Stimulated activated CD8-positive, alpha-beta memory T cell treated with anti-CD3 and anti-CD28 coated beads, Interleukin-7, amount 100 ng/mL, for 48 hours (primary cell): ENCODE results near the gene PKMYT1.

Source experiments
- DNase-seq, 2 donors: peaks; one replicate each; pipeline ENCODE4 v3.0.0-alpha.2; 2020; ENCODE audit warnings: low read depth in 1 of 2; ENCODE audit errors: extremely low read depth in 1 of 2

The PKMYT1 gene

DNA sequence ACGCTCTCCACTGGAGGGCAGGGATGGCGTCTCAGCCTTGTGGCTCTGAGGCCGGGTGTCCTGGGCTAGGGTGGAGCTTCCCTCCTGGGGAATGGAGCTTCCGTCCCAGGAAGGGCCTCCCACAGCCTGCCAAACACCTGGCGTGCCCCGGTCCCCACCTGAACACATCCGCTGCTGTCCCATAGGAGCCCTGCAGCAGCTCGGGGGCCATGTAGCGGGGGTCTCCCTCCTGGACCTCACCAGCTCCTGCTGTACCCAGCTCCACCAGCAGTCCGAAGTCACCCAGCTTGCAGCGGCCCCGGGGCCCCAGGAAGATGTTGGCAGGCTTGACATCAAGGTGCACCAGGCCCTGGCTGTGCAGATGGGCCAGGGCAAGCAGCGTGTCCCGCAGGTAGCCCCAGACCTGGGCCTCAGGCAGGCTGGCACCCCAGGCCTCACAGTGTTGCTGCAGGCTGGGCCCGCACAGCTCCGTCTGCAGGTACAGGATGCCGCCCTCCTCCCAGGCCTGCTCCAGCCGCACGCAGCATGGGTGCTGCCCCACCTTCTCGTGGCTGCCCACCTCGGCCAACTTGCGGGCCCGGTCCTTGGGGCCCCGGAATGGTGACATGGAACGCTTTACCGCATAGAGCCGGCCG, 5.0 kb downstream of the PKMYT1 start:
- DNase-seq: no peak

GRCh38 chr16:2974319-2975056, 5.8 kb downstream of the PKMYT1 start:
- DNase-seq: no peak

- DNase-seq: no peak
Observed at GRCh38 chr16:2973605-2974318, 6.5 kb downstream of the PKMYT1 start.

- no peak for DNase-seq
Observed at GRCh38 chr16:2973093-2973492, 7.2 kb downstream of the PKMYT1 start.

GRCh38 chr16:2971985-2972784, 8.1 kb downstream of the PKMYT1 start:
- no peak for DNase-seq

GRCh38 chr16:2971134-2971984, 8.9 kb downstream of the PKMYT1 start:
- no peak for DNase-seq

DNA sequence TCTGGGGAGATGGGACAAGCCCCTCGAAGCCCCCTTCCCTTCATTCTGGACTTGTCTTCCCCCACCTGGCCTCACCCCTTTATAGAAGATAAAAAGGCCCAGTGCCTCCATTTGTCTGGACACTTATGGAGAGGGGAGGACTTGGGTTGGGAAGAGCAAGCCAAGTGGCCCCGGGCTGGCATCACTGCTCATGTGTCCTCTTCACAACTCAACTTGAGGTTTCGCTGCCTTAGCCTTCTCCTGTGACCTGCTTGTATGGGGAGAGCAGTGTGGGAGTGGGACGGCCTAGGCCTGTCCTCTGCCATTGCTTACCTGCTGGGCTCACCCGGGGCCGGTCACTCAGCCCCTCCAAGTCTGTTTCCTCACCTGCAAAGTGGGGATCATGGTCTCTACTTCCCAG, 9.7 kb downstream of the PKMYT1 start:
- no peak for DNase-seq

DNA sequence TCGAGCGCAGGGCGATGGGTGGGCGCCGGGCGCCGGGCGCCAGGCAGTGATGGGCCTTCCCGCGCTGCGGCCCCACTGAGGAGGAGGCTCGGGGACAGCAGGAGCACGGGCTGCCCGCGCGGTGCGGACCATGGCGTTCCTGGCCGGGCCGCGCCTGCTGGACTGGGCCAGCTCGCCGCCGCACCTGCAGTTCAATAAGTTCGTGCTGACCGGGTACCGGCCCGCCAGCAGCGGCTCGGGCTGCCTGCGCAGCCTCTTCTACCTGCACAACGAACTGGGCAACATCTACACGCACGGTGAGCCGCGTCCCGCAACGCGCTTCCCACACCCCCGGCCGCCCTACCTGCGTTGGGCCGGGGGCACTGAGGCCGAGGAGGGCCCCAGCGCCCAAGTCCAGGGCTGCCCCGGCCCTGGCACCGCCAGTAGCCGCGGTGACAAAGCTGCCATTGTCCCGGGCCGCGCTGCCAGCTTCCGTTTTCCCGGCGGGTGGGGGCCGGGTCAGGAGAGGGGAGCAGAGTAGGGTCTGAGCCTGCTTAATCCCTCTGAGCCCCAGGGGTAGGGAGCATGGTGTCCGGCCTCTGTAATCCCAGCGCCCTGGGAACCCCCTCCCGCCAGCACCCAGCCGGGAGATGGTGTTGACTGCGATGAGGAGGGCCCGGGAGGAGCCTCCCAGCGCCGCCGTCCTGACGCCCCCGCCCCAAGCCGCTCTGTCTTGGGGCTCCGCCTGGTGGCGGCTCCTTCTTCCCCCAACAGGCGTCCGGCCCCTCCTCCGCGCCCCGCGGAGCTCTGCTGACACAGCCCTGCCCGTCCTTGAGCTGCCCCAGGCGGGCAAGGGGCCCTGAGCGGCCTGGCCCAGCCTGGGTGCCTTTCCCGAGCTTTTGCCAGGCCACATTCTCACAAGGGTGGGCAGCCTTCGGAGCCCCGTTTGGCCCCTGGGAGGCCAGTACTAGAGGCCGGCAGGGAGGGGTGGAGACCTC, 10.4 kb downstream of the PKMYT1 start:
- DNase-seq: peak; percentile 69 to 81

DNA sequence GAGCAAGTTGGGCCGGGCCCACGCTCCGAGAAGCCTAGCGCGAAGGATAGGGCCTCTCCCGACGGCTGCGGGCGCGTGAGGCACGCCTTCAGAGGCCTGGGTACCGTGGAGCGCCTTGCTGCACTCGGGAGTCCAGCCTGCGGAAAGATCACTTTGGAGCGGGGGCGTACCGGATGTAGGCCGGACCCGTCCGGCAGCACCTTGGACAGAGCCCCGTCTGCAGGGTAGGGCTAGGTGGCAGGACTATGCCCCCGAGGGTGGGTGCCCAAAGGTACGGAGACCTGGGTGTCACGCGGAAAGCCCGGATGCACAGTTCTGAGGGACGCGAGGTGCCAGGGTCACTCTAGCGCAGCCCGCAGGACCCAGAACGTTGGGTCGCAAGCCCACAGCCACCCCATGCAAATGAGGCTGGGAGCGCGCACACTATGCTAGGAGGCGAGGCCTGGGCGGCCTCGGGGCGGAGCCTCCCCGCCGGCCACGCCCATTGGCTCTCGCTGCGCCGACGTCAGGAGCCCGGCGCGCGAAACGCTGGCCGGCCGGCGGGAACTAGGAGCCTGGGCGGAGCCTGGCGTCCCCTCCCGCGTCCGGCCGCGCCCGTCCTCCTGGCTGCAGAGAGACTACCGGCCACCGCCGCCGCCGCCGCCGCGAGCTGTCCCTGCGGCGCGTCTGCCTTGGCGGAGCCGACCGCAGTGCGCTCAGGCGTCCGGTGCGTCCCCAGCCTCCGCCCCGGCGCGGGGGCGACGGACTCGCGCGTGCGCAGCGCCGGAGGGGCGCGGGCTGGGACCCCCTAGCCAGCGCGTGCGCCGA, 11.3 kb downstream of the PKMYT1 start, which contains the start of gene PAQR4:
PAQR4 (plus strand) TSS at position 611 of the 807 bp plus-strand sequence. CDS start 327 bp downstream, outside the sequence.
- peak; percentile 65 to 76 for DNase-seq

DNA sequence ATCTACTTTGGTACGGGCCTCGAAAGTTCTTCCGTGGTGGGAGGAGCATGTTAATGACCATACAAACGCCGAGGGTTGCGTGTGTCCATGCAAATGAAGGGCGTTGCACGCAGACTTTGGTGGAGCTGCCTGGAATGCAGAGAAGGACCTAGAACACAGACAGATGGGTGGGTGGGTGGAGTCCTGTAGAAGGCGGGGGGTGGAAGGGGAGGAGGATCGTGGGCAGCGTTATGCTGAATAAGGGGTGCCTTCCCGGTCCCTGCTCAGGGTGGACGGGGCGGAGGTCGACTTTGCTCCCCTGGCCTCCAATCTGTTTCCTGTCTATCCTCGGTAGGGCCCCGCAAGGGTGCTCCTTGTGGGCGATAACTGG, 11.9 kb downstream of the PKMYT1 start:
- DNase-seq: no peak

DNA sequence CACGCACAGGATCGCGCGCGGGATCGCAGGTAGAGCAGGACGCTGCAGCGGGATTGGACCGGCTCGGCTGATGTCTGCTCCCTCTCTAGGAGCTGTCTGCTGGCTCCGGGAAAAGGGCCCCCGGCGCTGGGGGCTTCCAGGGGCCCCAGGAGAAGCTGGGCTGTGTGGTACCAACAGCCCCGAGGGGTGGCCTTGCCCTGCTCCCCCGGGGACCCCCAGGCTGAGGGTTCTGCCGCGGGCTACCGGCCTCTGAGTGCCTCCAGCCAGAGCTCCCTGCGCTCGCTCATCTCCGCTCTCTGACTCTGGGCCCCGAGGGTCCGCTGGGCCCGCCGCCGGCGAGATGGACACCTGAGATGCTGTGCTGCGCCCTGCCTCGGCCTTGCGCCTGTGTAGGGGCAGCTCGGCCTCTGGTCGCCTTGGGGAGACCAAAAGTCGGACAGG, 12.5 kb downstream of the PKMYT1 start:
- DNase-seq: no peak

GRCh38 chr16:2967211-2967631, 13.0 kb downstream of the PKMYT1 start:
- DNase-seq: no peak

GRCh38 chr16:2966808-2967191, 13.4 kb downstream of the PKMYT1 start:
- DNase-seq: no peak

GRCh38 chr16:2966043-2966807, 14.0 kb downstream of the PKMYT1 start:
- DNase-seq: no peak

- DNase-seq: peak in 1 of 2 donors; percentile 62
Observed at GRCh38 chr16:2964475-2965336, 15.5 kb downstream of the PKMYT1 start.

GRCh38 chr16:2963723-2964474, 16.3 kb downstream of the PKMYT1 start, which contains the start of gene KREMEN2:
Gene KREMEN2, plus strand, starts transcription at chr16:2964275. Its CDS starts 246 bp downstream, at chr16:2964521.
- no peak for DNase-seq
